GM19397 (cell line): ENCODE results near the gene HNMT.
"Not testable (repeated sequence)": the region's sequence is repeated elsewhere in the genome, so short reads cannot be mapped to it uniquely, and the experiment has no call there.

ENCODE experiments used
- ATAC-seq: cut with Tn5 transposase; IDR thresholded peaks from one replicate; pipeline ENCODE4 v1.9.1; 2021; ENCODE audit warnings: mild to moderate bottlenecking, moderate library complexity; ENCODE audit not compliant: unreplicated experiment

Gene HNMT

GRCh38 chr2:137973280-137973679 is 9.0 kb downstream of the HNMT start:
- ATAC-seq = no peak

GRCh38 chr2:137975280-137976271 is 11.3 kb downstream of the HNMT start:
- ATAC-seq = no peak

GRCh38 chr2:137976274-137976673 is 12.0 kb downstream of the HNMT start:
- ATAC-seq = no peak

GRCh38 chr2:137977790-137978189 is 13.5 kb downstream of the HNMT start:
- no peak for ATAC-seq

- ATAC-seq = no peak
These were observed 16.2 kb downstream of the HNMT start for GRCh38 chr2:137980459-137980858.

- ATAC-seq = no peak
These were observed 16.9 kb downstream of the HNMT start for GRCh38 chr2:137981112-137981656.

GRCh38 chr2:137983581-137983980 is 19.3 kb downstream of the HNMT start:
- ATAC-seq = no peak

GRCh38 chr2:137986268-137986667 is 22.0 kb downstream of the HNMT start:
- ATAC-seq = no peak

- no peak for ATAC-seq
These were observed 22.7 kb downstream of the HNMT start for GRCh38 chr2:137987011-137987410.

- ATAC-seq = no peak
These were observed 26.8 kb downstream of the HNMT start for GRCh38 chr2:137991078-137991477.

- no peak for ATAC-seq
These were observed 27.9 kb downstream of the HNMT start for GRCh38 chr2:137992039-137992646.

GRCh38 chr2:137993715-137994476 is 29.6 kb downstream of the HNMT start:
- ATAC-seq = not testable (repeated sequence)

GRCh38 chr2:137995368-137995767 is 31.1 kb downstream of the HNMT start:
- not testable (repeated sequence) for ATAC-seq

GRCh38 chr2:137996158-137996557 is 31.9 kb downstream of the HNMT start:
- ATAC-seq = not testable (repeated sequence)

GRCh38 chr2:137997733-137998132 is 33.5 kb downstream of the HNMT start:
- ATAC-seq = no peak

- ATAC-seq = no peak
These were observed 34.2 kb downstream of the HNMT start for GRCh38 chr2:137998503-137998902.

GRCh38 chr2:137999273-137999672 is 35.0 kb downstream of the HNMT start:
- ATAC-seq = no peak

- no peak for ATAC-seq
These were observed 35.7 kb downstream of the HNMT start for GRCh38 chr2:138000009-138000408.

- no peak for ATAC-seq
These were observed 36.5 kb downstream of the HNMT start for GRCh38 chr2:138000796-138001195.

- no peak for ATAC-seq
These were observed 39.1 kb downstream of the HNMT start for GRCh38 chr2:138003411-138003810.

GRCh38 chr2:138007431-138007830 is 43.2 kb downstream of the HNMT start:
- no peak for ATAC-seq
